ENCODE results near the gene UBE2J2. TPM values are rescaled to one million over a fixed set of nuclear protein-coding genes. Genes with fewer than 3 reads are reported as not detected.

Gene UBE2J2
- total and polyA plus RNA-seq, 9 donors = 35.8 to 55.6 (median 41.2) TPM

- no peak for DNase-seq
- Histone ChIP-seq H3K27me3 (no peaks in the 10 kb centered on the region), H3K4me1 (ENCODE audit: insufficient read depth) (no peaks in the 10 kb centered on the region), H3K4me3 (no peak overlapping the region), H3K36me3 (peaks cover 4% of the 10 kb centered on the region), H3K27ac (no peak overlapping the region), H3K9me3 (no peaks in the 10 kb centered on the region)
- TF ChIP-seq, protein P1, sequence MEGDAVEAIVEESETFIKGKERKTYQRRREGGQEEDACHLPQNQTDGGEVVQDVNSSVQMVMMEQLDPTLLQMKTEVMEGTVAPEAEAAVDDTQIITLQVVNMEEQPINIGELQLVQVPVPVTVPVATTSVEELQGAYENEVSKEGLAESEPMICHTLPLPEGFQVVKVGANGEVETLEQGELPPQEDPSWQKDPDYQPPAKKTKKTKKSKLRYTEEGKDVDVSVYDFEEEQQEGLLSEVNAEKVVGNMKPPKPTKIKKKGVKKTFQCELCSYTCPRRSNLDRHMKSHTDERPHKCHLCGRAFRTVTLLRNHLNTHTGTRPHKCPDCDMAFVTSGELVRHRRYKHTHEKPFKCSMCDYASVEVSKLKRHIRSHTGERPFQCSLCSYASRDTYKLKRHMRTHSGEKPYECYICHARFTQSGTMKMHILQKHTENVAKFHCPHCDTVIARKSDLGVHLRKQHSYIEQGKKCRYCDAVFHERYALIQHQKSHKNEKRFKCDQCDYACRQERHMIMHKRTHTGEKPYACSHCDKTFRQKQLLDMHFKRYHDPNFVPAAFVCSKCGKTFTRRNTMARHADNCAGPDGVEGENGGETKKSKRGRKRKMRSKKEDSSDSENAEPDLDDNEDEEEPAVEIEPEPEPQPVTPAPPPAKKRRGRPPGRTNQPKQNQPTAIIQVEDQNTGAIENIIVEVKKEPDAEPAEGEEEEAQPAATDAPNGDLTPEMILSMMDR (IDR thresholded peaks at IDR 0.05) = no peak
- TF ChIP-seq POLR2A (IDR thresholded peaks at IDR 0.05) (no peak), EP300 (IDR thresholded peaks at IDR 0.05) (no peak)
- 92 to 93% (median 92%) methylated on average over 18 of the region's 18 CpGs for WGBS, 3 donors
- intact Hi-C loops (cut with DNase I) = no loop called here
Observed at GRCh38 chr1:1259540-1259939, 14.1 kb downstream of the UBE2J2 start.

DNA sequence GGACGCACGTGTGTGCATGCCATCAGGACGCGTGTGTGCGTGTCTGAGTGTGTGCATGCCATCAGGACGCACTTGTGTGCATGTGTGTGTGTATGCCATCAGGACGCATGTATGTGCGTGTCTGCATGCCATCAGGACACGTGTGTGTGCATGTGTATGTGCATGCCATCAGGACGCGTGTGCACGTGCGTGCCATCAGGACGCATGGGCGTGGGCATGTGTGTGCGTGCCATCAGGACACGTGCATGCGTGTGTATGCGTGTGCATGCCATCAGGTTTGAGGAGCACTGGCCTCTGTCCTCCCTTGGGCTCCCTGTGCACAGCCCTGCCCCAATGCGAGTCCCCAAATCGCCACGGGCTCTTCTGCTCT lies 14.6 kb downstream of the UBE2J2 start:
- H3K27me3 ChIP-seq = no peaks in the 10 kb centered on the region
- no peak for DNase-seq
- TF ChIP-seq, protein P1 (IDR thresholded peaks at IDR 0.05) = no peak
- TF ChIP-seq POLR2A (IDR thresholded peaks at IDR 0.05) = no peak
- TF ChIP-seq EP300 (IDR thresholded peaks at IDR 0.05) = no peak
- H3K4me3 ChIP-seq = no peak overlapping the region
- no peak overlapping the region for H3K27ac ChIP-seq
- intact Hi-C loops (cut with DNase I) = no loop called here
- WGBS, 3 donors = 91 to 95% (median 92%) methylated on average over 22 of the region's 22 CpGs
- H3K9me3 ChIP-seq = no peaks in the 10 kb centered on the region
- H3K36me3 ChIP-seq = peaks cover 4% of the 10 kb centered on the region
- no peaks in the 10 kb centered on the region for H3K4me1 ChIP-seq (ENCODE audit: insufficient read depth)

DNA sequence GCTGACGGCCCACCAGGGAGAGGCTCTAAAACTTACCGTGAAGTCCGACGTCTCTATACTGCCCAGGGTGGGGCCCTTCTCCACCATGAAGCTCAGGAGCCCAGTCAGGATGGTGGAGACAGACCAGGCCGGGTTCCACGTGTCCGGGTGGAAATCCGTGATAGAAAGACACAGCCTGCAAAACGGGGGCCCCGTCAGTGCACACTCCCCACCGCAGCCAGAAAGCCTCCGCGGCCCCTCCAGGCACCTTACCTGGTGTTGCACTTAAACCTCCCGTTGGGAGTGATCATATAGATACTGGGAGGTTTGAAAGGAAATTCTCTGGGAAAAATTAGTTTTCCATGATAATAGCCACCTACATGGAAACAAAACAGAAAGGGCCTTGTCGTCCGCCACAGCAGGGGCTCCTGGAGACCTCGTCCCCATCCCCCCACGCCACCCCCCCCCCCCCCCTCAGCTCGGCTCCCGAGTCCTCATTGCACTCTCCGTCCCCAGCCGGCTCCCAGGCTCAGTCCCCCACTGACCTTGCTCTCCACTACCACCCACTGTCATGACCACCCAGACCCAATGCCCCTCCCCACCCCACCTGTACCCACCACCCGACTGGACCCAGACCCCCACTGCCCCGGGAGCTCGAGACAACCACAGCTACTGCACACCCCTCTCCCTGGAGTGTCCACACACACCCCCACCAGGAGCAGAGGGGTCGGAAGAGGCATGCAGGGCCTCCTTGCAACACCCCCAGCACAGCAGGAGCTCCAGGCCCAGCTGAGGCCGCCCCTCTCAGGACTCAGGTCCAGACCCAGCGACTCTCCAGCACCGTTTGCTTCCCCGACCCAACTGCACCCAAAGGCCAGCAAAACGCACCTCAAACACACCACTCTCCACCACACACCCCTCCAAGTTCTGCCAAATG lies 16.4 kb downstream of the UBE2J2 start:
- no peak for TF ChIP-seq POLR2A (IDR thresholded peaks at IDR 0.05)
- TF ChIP-seq, protein P1 (IDR thresholded peaks at IDR 0.05) = no peak
- no peak for TF ChIP-seq EP300 (IDR thresholded peaks at IDR 0.05)
- no peaks in the 10 kb centered on the region for H3K27me3 ChIP-seq
- no peaks in the 10 kb centered on the region for H3K36me3 ChIP-seq
- no peaks in the 10 kb centered on the region for H3K4me1 ChIP-seq (ENCODE audit: insufficient read depth)
- no peak overlapping the region for H3K4me3 ChIP-seq
- no peaks in the 10 kb centered on the region for H3K9me3 ChIP-seq
- no peak for DNase-seq
- no peak overlapping the region for H3K27ac ChIP-seq
- 84 to 88% (median 85%) methylated on average over 31 of the region's 31 CpGs for WGBS, 3 donors
- intact Hi-C loops (cut with DNase I) = no loop called here

DNA sequence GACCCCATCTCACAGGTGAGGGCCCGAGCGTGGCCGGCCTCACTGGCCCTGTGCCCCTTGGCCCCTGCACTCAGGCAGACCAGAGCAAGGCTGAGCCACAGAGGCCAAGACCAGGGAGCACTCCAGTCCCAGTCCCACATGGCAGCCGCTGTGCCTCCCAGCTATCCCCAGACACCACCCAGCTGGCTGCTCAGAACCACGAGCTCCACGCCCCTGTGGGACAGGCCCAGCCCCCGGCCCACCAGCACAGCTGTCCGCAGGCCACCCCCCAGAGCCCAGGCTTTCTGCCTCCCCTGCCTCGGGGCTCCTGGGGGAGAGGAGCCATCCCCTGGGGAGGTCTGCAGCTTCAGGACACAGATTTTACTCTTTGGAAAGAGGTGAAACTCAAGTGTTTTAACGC lies 18.0 kb downstream of the UBE2J2 start:
- intact Hi-C loops (cut with DNase I) = no loop called here
- H3K9me3 ChIP-seq = no peaks in the 10 kb centered on the region
- TF ChIP-seq POLR2A (IDR thresholded peaks at IDR 0.05) (no peak), EP300 (IDR thresholded peaks at IDR 0.05) (no peak)
- TF ChIP-seq, protein P1 (IDR thresholded peaks at IDR 0.05) = no peak
- H3K27me3 ChIP-seq = no peaks in the 10 kb centered on the region
- DNase-seq = no peak
- WGBS, 3 donors = 77 to 91% (median 83%) methylated on average over 10 of the region's 10 CpGs
- no peaks in the 10 kb centered on the region for H3K36me3 ChIP-seq
- H3K4me1 ChIP-seq (ENCODE audit: insufficient read depth) = no peaks in the 10 kb centered on the region
- H3K27ac ChIP-seq = no peak overlapping the region
- no peak overlapping the region for H3K4me3 ChIP-seq
